Stimulated activated naive CD8-positive, alpha-beta T cell treated with anti-CD3 and anti-CD28 coated beads, Interleukin-15, Interleukin-2, amounts not matched to agents 100 ng/mL and 50 ng/mL, for 24 hours (primary cell): ENCODE measurements around the gene USP33.
A peak's percentile ranks its signal among the peaks of the same experiment; 100 is the strongest.
"Not testable (repeated sequence)": the region's sequence is repeated elsewhere in the genome, so short reads cannot be mapped to it uniquely, and the experiment has no call there.

Source experiments
- H3K27ac Mint-ChIP-seq: one replicate; pipeline ENCODE4 v1.8.0; 2021; ENCODE audit warnings: mild to moderate bottlenecking, mixed read lengths
- H3K27me3 Mint-ChIP-seq: one replicate; pipeline ENCODE4 v1.8.0; 2021; ENCODE audit warnings: mixed read lengths
- H3K36me3 Mint-ChIP-seq: one replicate; pipeline ENCODE4 v1.8.0; 2021; ENCODE audit warnings: low read depth, mixed read lengths
- H3K4me1 Mint-ChIP-seq: one replicate; pipeline ENCODE4 v1.8.0; 2021; ENCODE audit warnings: low read depth, mixed read lengths
- H3K4me3 Mint-ChIP-seq: one replicate; pipeline ENCODE4 v1.8.0; 2021; ENCODE audit warnings: mild to moderate bottlenecking, mixed read lengths
- H3K9me3 Mint-ChIP-seq: one replicate; pipeline ENCODE4 v1.8.0; 2021; ENCODE audit warnings: mixed read lengths

The USP33 gene

DNA sequence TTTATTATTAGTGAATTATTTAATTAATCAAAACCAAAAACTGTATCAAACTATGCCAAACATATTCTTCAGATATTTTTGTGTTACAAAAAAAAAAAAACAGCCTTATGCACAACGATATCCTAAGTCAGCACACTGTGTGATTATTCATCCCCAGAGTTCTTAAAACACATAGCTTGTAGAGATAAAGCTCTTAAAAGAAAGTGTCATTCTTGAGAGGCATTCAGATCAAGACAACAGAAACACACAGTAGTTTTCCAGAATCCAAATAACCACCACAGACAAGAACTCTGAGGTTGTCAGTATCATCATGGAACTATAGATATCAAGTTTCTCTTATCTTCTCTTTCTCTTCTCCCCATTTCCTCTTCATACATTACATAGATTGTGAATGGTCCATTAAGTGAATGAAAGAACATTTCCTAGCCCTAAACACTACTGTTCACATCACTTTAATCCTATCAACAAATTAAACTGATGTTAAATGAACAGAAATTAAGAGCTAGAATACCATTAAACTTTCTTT lies 90.7 kb downstream of the USP33 start:
- H3K4me3 Mint-ChIP-seq, result no peak overlapping the region
- peaks cover 81% of the 10 kb centered on the region for H3K4me1 Mint-ChIP-seq
- no peaks in the 10 kb centered on the region for H3K9me3 Mint-ChIP-seq
- H3K27ac Mint-ChIP-seq, result peak overlapping the region; percentile 49
- H3K27me3 Mint-ChIP-seq, result no peaks in the 10 kb centered on the region
- H3K36me3 Mint-ChIP-seq, result peaks cover 16% of the 10 kb centered on the region

DNA sequence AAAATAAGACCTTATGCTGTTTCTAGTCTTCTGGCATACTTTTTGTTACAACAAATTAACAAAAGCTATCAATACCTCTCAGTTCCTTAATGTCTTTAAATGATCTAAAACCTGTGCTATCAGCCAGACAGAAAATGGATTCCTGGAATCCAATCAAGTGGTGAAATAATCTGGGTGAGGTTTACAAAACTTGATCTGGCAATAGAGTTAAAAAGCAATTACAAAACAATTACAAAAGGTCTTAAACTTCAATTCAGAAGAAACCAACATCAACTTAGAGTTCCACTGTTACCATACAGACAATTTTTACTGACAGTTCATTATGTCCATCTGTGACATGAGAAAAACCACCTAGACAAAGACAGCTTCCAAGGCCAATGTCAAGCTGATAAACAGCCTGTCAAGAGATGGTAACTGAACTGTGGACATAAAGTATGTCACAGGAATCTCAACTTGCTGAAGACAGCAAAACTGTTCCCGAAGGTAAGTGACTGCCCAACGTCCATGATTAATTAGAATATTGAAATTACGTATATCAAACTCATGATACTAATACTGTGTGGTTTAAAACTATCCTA lies 94.6 kb downstream of the USP33 start:
- Mint-ChIP-seq H3K4me1 (peaks cover 68% of the 10 kb centered on the region), H3K27ac (no peak overlapping the region), H3K27me3 (no peaks in the 10 kb centered on the region), H3K9me3 (no peaks in the 10 kb centered on the region), H3K36me3 (peaks cover 13% of the 10 kb centered on the region), H3K4me3 (no peak overlapping the region)

DNA sequence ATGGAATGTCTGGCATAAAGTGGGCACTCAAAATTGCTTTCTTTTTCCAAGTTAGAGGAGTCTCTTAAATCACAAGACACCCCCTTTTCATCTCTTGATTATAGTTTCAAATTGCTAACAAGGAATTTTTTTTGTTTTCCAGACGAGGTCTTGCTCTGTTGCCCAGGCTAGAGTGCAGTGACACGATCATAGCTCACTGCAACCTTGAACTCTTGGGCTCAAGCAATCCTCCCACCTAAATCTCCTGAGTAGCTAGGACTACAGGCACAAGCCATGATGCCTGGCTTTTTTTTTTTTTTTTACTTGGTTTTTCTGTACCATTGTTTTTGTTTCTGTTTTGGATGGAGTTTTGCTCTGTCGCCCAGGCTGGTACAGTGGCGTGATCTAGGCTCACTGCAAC lies 98.0 kb downstream of the USP33 start:
- Mint-ChIP-seq H3K27me3 (no peaks in the 10 kb centered on the region), H3K27ac (no peak overlapping the region), H3K36me3 (peaks cover 17% of the 10 kb centered on the region), H3K4me1 (peaks cover 46% of the 10 kb centered on the region), H3K4me3 (no peak overlapping the region), H3K9me3 (no peaks in the 10 kb centered on the region)

DNA sequence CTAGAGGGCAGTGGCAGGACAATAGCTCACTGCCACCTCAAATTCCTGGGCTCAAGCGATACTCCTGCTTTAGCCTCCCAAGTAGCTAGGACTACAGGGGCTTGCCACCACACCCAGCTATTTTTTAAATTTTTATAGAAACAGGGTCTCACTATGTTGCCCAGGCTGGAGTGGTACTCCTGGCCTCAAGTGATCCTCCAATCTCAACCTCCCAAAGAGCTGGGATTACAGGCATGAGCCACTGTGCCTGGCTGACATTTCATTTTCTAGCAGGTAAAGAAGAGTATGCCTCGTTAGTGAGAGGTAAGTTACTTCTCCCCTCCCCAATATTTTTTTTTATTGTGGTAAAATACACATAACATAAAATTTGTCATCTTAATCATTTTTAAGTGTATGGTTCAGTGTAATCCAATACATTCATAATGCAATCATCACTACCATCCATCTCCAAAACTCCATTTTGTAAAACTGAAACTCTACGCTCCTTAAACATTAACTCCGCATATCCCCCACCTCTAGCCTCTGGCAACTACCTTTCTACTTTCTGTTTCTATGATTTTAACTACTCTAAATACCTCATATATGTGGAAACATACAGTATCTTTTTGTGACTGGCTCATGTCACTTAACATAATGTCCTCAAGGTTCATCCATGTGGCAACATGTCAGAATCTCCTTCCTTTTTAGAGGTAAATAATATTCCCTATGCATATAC lies 99.6 kb downstream of the USP33 start:
- Mint-ChIP-seq H3K4me1 (peaks cover 46% of the 10 kb centered on the region), H3K9me3 (no peaks in the 10 kb centered on the region), H3K27me3 (no peaks in the 10 kb centered on the region), H3K4me3 (no peak overlapping the region), H3K36me3 (peaks cover 30% of the 10 kb centered on the region), H3K27ac (no peak overlapping the region)

DNA sequence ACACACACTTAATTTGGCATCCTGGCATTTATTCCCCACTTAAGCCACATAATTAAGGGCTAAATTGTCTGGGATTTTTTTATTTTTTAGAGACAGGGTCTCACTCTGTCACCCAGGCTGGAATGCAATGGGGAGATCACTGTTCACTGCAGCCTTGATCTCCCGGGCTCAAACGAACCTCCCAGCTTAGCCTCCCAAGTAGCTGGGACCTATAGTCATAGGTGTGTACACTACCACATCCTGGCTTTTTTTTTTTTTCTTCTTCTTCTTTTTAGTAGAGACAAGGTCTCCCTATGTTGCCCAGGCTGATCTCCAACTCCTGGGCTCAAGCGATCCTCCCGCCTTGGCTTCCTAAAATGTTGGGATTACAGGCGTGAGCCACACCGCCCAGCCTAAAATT lies 101.4 kb downstream of the USP33 start:
- Mint-ChIP-seq H3K27ac (no peak overlapping the region), H3K4me1 (peaks cover 32% of the 10 kb centered on the region), H3K4me3 (no peak overlapping the region), H3K36me3 (peaks cover 28% of the 10 kb centered on the region), H3K27me3 (no peaks in the 10 kb centered on the region), H3K9me3 (no peaks in the 10 kb centered on the region)

- Mint-ChIP-seq H3K27me3 (no peaks in the 10 kb centered on the region), H3K27ac (no peak overlapping the region), H3K9me3 (peaks cover 5% of the 10 kb centered on the region), H3K4me1 (peaks cover 37% of the 10 kb centered on the region), H3K4me3 (no peak overlapping the region), H3K36me3 (peaks cover 51% of the 10 kb centered on the region)
Measured at GRCh38 chr1:77655431-77655974, 104.1 kb downstream of the USP33 start.

GRCh38 chr1:77652970-77653516 lies 106.6 kb downstream of the USP33 start:
- H3K9me3 Mint-ChIP-seq, result peaks cover 17% of the 10 kb centered on the region
- H3K4me1 Mint-ChIP-seq, result peaks cover 38% of the 10 kb centered on the region
- peaks cover 68% of the 10 kb centered on the region for H3K36me3 Mint-ChIP-seq
- H3K27me3 Mint-ChIP-seq, result no peaks in the 10 kb centered on the region
- peak overlapping the region; percentile 33 for H3K27ac Mint-ChIP-seq
- no peak overlapping the region for H3K4me3 Mint-ChIP-seq

DNA sequence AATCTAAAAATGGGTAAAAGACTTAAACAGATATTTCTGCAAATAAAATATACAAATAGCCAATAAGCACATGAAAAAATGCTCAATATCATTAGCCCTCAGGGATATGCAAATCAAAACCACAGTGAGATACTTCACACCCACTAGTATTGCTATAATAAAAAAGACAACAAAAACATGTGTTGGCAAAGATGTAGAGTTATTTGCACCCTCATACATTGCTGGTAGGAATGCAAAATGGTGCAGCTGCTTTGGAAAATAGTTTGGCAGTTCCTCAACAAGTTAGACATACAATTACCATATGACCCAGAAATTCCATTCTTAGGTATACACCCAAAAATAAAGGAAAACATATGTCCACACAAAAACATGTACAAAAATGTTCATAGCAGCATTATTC lies 107.4 kb downstream of the USP33 start:
- peaks cover 36% of the 10 kb centered on the region for H3K4me1 Mint-ChIP-seq
- H3K9me3 Mint-ChIP-seq, result peaks cover 17% of the 10 kb centered on the region
- peaks cover 71% of the 10 kb centered on the region for H3K36me3 Mint-ChIP-seq
- no peaks in the 10 kb centered on the region for H3K27me3 Mint-ChIP-seq
- no peak overlapping the region for H3K27ac Mint-ChIP-seq
- H3K4me3 Mint-ChIP-seq, result no peak overlapping the region

GRCh38 chr1:77649127-77649526 lies 110.5 kb downstream of the USP33 start:
- H3K4me1 Mint-ChIP-seq, result peaks cover 34% of the 10 kb centered on the region
- peaks cover 17% of the 10 kb centered on the region for H3K9me3 Mint-ChIP-seq
- H3K4me3 Mint-ChIP-seq, result no peak overlapping the region
- peaks cover 74% of the 10 kb centered on the region for H3K36me3 Mint-ChIP-seq
- H3K27me3 Mint-ChIP-seq, result no peaks in the 10 kb centered on the region
- no peak overlapping the region for H3K27ac Mint-ChIP-seq

- peaks cover 13% of the 10 kb centered on the region for H3K9me3 Mint-ChIP-seq
- not testable (repeated sequence) for H3K27ac Mint-ChIP-seq, H3K4me3 Mint-ChIP-seq, H3K27me3 Mint-ChIP-seq
- peaks cover 22% of the 10 kb centered on the region for H3K4me1 Mint-ChIP-seq
- peaks cover 74% of the 10 kb centered on the region for H3K36me3 Mint-ChIP-seq
Measured at GRCh38 chr1:77646224-77646623, 113.4 kb downstream of the USP33 start.
